Mesendoderm (in vitro differentiated cells): ENCODE measurements around the gene CHIT1.

Experiments used
- DNase-seq: peaks from one replicate; pipeline ENCODE4 v3.0.0; 2013
- H2AK5ac ChIP-seq: 2 replicates; pipeline ENCODE4 v1.6.1; 2013; ENCODE audit warnings: low read length, inconsistent platforms
- H2BK120ac ChIP-seq: 2 replicates; pipeline ENCODE4 v1.6.1; 2013; ENCODE audit warnings: low read depth, mild to moderate bottlenecking, low read length, moderate library complexity, mixed read lengths
- H2BK15ac ChIP-seq: replicated peaks from 2 replicates; pipeline ENCODE4 v1.6.1; 2013; ENCODE audit warnings: low read depth, mild to moderate bottlenecking, moderate library complexity
- H2BK5ac ChIP-seq: 2 replicates; pipeline ENCODE4 v1.6.1; 2013; ENCODE audit warnings: low read length, inconsistent platforms
- H3K18ac ChIP-seq: 2 replicates; pipeline ENCODE4 v1.6.1; 2013; ENCODE audit warnings: mild to moderate bottlenecking, low read length, mixed read lengths
- H3K23ac ChIP-seq: one replicate; pipeline ENCODE4 v1.6.1; 2013; ENCODE audit warnings: low read length
- H3K27ac ChIP-seq: 2 replicates; pipeline ENCODE4 v1.5.1; 2013; ENCODE audit warnings: low read depth, mild to moderate bottlenecking, inconsistent platforms, low read length, moderate library complexity
- H3K27me3 ChIP-seq: 2 replicates; pipeline ENCODE4 v1.6.1; 2013; ENCODE audit warnings: low read length, control low read depth, mild to moderate bottlenecking, inconsistent platforms; ENCODE audit not compliant: insufficient read depth, poor library complexity
- H3K36me3 ChIP-seq: 2 replicates; pipeline ENCODE4 v1.6.1; 2013; ENCODE audit warnings: low read length, inconsistent platforms; ENCODE audit not compliant: control insufficient read depth, insufficient read depth
- H3K4ac ChIP-seq: one replicate; pipeline ENCODE4 v1.6.1; 2013; ENCODE audit warnings: low read depth, mild to moderate bottlenecking, low read length, moderate library complexity
- H3K4me1 ChIP-seq: 2 replicates; pipeline ENCODE4 v1.6.1; 2013; ENCODE audit warnings: low read depth, low read length, inconsistent platforms; ENCODE audit not compliant: control insufficient read depth
- H3K4me2 ChIP-seq: 2 replicates; pipeline ENCODE4 v1.6.1; 2013; ENCODE audit warnings: low read length
- H3K4me3 ChIP-seq: 2 replicates; pipeline ENCODE4 v1.5.1; 2013; ENCODE audit warnings: mild to moderate bottlenecking, low read length
- H3K56ac ChIP-seq: one replicate; pipeline ENCODE4 v1.6.1; 2013; ENCODE audit warnings: low read length
- H3K79me1 ChIP-seq: 2 replicates; pipeline ENCODE4 v1.6.1; 2013; ENCODE audit warnings: low read length, inconsistent platforms
- H3K79me2 ChIP-seq: 2 replicates; pipeline ENCODE4 v1.6.1; 2013; ENCODE audit warnings: mild to moderate bottlenecking, low read length; ENCODE audit not compliant: control insufficient read depth, insufficient read depth
- H3K9ac ChIP-seq: 2 replicates; pipeline ENCODE4 v1.6.1; 2013; ENCODE audit warnings: low read length, inconsistent platforms
- H4K5ac ChIP-seq: one replicate; pipeline ENCODE4 v1.6.1; 2013; ENCODE audit warnings: low read length
- H4K8ac ChIP-seq: one replicate; pipeline ENCODE4 v1.6.1; 2013; ENCODE audit warnings: low read depth, mild to moderate bottlenecking, control low read depth, low read length, moderate library complexity
- WGBS: extraction: QIAGEN DNeasy Blood & Tissue Kit; methylation state at CpG from one replicate; pipeline ENCODE4 v1.1.7; 2013; ENCODE audit warnings: low lambda C conversion rate, missing lambda C conversion rate; ENCODE audit not compliant: insufficient coverage; ENCODE audit errors: extremely low coverage; 5-methylcytosine and 5-hydroxymethylcytosine counted together

The CHIT1 gene

GRCh38 chr1:203186091-203186445, 43.4 kb downstream of the CHIT1 start:
- Histone ChIP-seq H3K36me3 (no peaks in the 10 kb centered on the region), H2BK5ac (no peak overlapping the region), H3K56ac (no peak overlapping the region), H4K5ac (no peak overlapping the region), H3K4me1 (peaks cover 11% of the 10 kb centered on the region), H2AK5ac (no peak overlapping the region), H3K23ac (no peak overlapping the region), H3K18ac (no peak overlapping the region), H2BK120ac (no peak overlapping the region), H3K79me1 (no peaks in the 10 kb centered on the region), H4K8ac (no peak overlapping the region), H3K27me3 (no peaks in the 10 kb centered on the region), H2BK15ac (no peak overlapping the region), H3K4ac (no peak overlapping the region), H3K27ac (no peak overlapping the region), H3K4me3 (no peak overlapping the region), H3K4me2 (no peak overlapping the region), H3K79me2 (no peaks in the 10 kb centered on the region), H3K9ac (no peak overlapping the region)
- no peak for DNase-seq
- no CpG with 5 or more reads among the region's 5 CpGs for WGBS

- DNase-seq, result no peak
- Histone ChIP-seq H4K8ac (no peak overlapping the region), H3K36me3 (no peaks in the 10 kb centered on the region), H3K4me3 (no peak overlapping the region), H4K5ac (no peak overlapping the region), H2BK15ac (no peak overlapping the region), H2AK5ac (peak overlapping the region; percentile 46), H3K4me1 (peaks cover 11% of the 10 kb centered on the region), H3K18ac (no peak overlapping the region), H2BK5ac (no peak overlapping the region), H3K79me2 (no peaks in the 10 kb centered on the region), H3K56ac (peak overlapping the region; percentile 10), H3K4ac (no peak overlapping the region), H3K79me1 (no peaks in the 10 kb centered on the region), H2BK120ac (no peak overlapping the region), H3K23ac (no peak overlapping the region), H3K9ac (no peak overlapping the region), H3K27ac (no peak overlapping the region), H3K27me3 (no peaks in the 10 kb centered on the region), H3K4me2 (no peak overlapping the region)
- WGBS, result no CpG with 5 or more reads among the region's 4 CpGs
Observed at GRCh38 chr1:203185585-203185984, 43.9 kb downstream of the CHIT1 start.

GRCh38 chr1:203185061-203185461, 44.4 kb downstream of the CHIT1 start:
- no peak overlapping the region for H3K4ac ChIP-seq
- no CpG with 5 or more reads among the region's 10 CpGs for WGBS
- no peak for DNase-seq
- H2BK15ac ChIP-seq, result no peak overlapping the region
- peak overlapping the region; percentile 49 for H2AK5ac ChIP-seq
- no peaks in the 10 kb centered on the region for H3K27me3 ChIP-seq
- peaks cover 11% of the 10 kb centered on the region for H3K4me1 ChIP-seq
- no peaks in the 10 kb centered on the region for H3K79me1 ChIP-seq
- H3K18ac ChIP-seq, result no peak overlapping the region
- no peak overlapping the region for H3K4me3 ChIP-seq
- no peak overlapping the region for H2BK5ac ChIP-seq
- no peaks in the 10 kb centered on the region for H3K79me2 ChIP-seq
- no peaks in the 10 kb centered on the region for H3K36me3 ChIP-seq
- no peak overlapping the region for H3K27ac ChIP-seq
- no peak overlapping the region for H3K56ac ChIP-seq
- no peak overlapping the region for H4K8ac ChIP-seq
- no peak overlapping the region for H3K9ac ChIP-seq
- H4K5ac ChIP-seq, result no peak overlapping the region
- no peak overlapping the region for H3K4me2 ChIP-seq
- no peak overlapping the region for H2BK120ac ChIP-seq
- H3K23ac ChIP-seq, result no peak overlapping the region

GRCh38 chr1:203184467-203184866, 45.0 kb downstream of the CHIT1 start:
- peaks cover 11% of the 10 kb centered on the region for H3K4me1 ChIP-seq
- H3K36me3 ChIP-seq, result no peaks in the 10 kb centered on the region
- no peak overlapping the region for H3K4me2 ChIP-seq
- no peak overlapping the region for H3K4ac ChIP-seq
- H3K4me3 ChIP-seq, result no peak overlapping the region
- H3K79me2 ChIP-seq, result no peaks in the 10 kb centered on the region
- no peak for DNase-seq
- no peak overlapping the region for H2AK5ac ChIP-seq
- no peaks in the 10 kb centered on the region for H3K79me1 ChIP-seq
- H2BK120ac ChIP-seq, result no peak overlapping the region
- H3K56ac ChIP-seq, result no peak overlapping the region
- no peak overlapping the region for H3K27ac ChIP-seq
- no peak overlapping the region for H4K8ac ChIP-seq
- H3K27me3 ChIP-seq, result no peaks in the 10 kb centered on the region
- no peak overlapping the region for H3K23ac ChIP-seq
- H2BK5ac ChIP-seq, result no peak overlapping the region
- no peak overlapping the region for H3K9ac ChIP-seq
- H3K18ac ChIP-seq, result no peak overlapping the region
- H2BK15ac ChIP-seq, result no peak overlapping the region
- WGBS, result no CpG with 5 or more reads among the region's 4 CpGs
- no peak overlapping the region for H4K5ac ChIP-seq

- no peaks in the 10 kb centered on the region for H3K79me1 ChIP-seq
Observed at GRCh38 chr1:203183828-203184227, 45.6 kb downstream of the CHIT1 start.

GRCh38 chr1:203182387-203182953, 47.0 kb downstream of the CHIT1 start:
- WGBS, result no CpG with 5 or more reads among the region's 7 CpGs
- Histone ChIP-seq H4K5ac (no peak overlapping the region), H3K4me2 (no peak overlapping the region), H3K27ac (no peak overlapping the region), H3K56ac (no peak overlapping the region), H3K79me2 (no peaks in the 10 kb centered on the region), H2AK5ac (no peak overlapping the region), H3K4ac (no peak overlapping the region), H3K79me1 (no peaks in the 10 kb centered on the region), H4K8ac (no peak overlapping the region), H3K9ac (no peak overlapping the region), H3K4me3 (no peak overlapping the region), H3K23ac (no peak overlapping the region), H2BK5ac (no peak overlapping the region), H3K27me3 (no peaks in the 10 kb centered on the region), H2BK15ac (no peak overlapping the region), H2BK120ac (no peak overlapping the region), H3K18ac (peak overlapping the region; percentile 53), H3K4me1 (peaks cover 24% of the 10 kb centered on the region), H3K36me3 (no peaks in the 10 kb centered on the region)
- DNase-seq, result no peak

More at GRCh38 chr1:203183828-203184227, 45.6 kb downstream of the CHIT1 start:
- Histone ChIP-seq H2BK15ac (no peak overlapping the region), H3K9ac (no peak overlapping the region), H3K27me3 (no peaks in the 10 kb centered on the region), H3K23ac (no peak overlapping the region), H2AK5ac (no peak overlapping the region), H3K79me2 (no peaks in the 10 kb centered on the region), H3K36me3 (no peaks in the 10 kb centered on the region), H3K4me2 (no peak overlapping the region), H3K56ac (no peak overlapping the region), H4K8ac (no peak overlapping the region), H3K4me1 (peaks cover 16% of the 10 kb centered on the region), H3K27ac (no peak overlapping the region), H2BK120ac (no peak overlapping the region), H3K18ac (no peak overlapping the region), H3K4me3 (no peak overlapping the region), H2BK5ac (no peak overlapping the region), H3K4ac (no peak overlapping the region), H4K5ac (no peak overlapping the region)
- no CpG with 5 or more reads among the region's 2 CpGs for WGBS
- DNase-seq, result no peak
